SKM-1 (cell line): ENCODE data around the gene CLK4.
A peak's percentile ranks its signal among the peaks of the same experiment; 100 is the strongest.

Experiments
- DNase-seq: peaks from one replicate; lab custom pipeline; 2025; ENCODE audit not compliant: unreplicated experiment; lab: John Stamatoyannopoulos, UW

The CLK4 gene

DNA sequence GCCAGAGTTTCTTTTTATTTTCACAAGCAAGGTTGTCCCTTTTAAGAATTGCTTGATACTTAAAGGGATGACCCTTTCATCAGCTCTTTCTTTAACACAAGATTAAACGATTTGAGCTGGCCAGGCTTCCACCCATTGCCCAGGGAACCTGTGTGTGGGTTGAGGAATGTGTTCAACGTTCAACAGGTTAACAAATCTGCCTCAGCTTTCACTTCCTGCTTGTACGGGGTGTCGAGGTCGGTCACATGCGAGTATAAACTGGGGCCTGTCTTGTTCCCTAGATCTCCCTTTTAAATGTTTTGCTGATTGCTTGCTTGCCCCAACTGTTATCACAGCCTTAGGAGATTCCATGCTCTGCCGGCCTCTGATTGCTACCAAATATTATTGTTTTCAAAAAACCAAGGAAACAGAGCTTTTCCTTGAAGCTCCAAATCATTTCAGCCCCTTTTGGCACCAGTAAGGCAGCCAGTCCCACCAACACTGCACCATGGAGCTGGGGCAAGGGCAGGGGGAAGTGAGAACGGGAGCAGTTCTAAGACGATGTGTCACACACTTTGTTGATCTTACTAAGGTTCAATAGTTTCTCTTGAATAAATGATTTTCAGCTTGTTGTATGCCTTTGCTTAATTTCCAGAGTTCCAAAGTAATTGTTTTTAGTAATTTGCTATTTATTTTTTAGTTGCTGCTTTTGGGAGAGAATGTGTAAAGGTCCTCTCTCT is 10.7 kb upstream of the CLK4 start:
- DNase-seq = no peak

DNA sequence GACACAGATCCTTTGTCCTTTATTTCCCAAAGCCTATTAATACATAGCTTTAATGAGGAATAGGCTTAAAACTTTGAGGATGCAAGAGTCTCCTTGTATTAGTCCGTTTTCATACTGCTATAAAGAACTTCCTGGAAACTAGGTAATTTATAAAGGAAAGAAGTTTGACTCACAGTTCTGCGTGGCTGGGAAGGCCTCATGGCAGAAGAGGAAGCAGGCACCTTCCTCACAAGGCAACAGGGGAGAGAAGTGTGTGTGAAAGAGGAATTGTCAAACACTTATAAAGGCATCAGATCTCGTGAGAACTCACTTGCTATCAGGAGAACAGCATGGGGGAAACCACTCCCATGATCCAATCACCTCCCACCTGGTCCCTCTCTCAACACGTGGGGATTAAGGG is 5.4 kb upstream of the CLK4 start:
- DNase-seq = peak; percentile 29

DNA sequence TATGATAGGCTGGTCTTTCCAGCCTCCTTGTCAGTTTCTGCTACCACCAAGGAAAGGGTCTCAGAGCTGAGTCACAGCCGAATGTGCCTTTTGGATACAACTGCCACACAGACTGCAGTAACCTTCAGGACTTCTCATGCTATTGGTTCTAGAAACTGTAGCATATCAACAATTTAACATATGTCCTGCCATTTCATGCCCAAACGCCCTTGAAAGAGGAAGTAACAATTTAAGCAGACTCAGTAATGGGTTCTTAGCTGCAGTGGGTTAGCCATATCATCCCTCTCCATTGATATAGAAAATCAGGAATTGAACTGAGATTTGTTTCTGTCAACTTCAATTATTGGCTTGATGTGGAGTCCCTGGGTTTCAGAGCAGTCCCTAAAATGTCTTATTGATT is 4.1 kb upstream of the CLK4 start:
- DNase-seq = no peak

DNA sequence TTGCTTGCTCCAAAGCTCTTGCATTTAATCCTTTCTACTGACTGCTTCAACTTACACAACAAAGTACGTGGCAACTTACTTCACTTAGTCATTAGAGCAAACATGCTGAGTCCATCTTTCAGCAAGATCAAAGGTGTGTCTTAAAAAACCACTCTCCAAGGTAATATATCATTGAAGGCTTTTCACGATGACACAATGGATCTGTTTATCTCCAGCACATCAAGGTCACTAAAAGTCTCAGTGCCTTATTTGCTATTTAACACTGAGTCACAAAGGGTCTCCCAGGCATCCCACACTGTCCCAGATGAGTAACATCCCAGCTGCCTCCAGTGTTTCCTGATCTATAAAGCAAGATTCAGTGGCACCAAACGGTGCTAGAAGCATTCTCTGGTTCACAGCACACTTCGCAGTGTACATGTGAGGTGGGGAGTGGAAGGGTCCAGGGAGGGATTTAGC is 3.7 kb upstream of the CLK4 start:
- DNase-seq = no peak

DNA sequence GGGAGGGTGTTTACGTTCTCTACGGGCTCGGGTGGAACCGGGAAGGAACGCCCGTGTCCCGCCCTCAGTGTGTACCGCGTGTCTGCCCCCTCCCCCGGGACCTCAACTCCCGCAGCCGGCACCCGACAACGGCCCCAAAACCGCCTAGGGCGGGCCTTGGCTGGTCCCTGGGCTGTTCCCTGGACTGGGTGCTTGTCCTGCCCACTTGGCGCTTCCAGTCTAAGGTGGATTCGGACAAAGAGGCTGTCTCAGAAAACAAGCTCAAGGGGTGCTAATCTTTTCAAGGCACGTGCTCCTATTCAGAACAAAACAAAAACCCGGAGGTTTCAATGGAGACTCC is 379 bp upstream of the CLK4 start:
- DNase-seq = no peak

DNA sequence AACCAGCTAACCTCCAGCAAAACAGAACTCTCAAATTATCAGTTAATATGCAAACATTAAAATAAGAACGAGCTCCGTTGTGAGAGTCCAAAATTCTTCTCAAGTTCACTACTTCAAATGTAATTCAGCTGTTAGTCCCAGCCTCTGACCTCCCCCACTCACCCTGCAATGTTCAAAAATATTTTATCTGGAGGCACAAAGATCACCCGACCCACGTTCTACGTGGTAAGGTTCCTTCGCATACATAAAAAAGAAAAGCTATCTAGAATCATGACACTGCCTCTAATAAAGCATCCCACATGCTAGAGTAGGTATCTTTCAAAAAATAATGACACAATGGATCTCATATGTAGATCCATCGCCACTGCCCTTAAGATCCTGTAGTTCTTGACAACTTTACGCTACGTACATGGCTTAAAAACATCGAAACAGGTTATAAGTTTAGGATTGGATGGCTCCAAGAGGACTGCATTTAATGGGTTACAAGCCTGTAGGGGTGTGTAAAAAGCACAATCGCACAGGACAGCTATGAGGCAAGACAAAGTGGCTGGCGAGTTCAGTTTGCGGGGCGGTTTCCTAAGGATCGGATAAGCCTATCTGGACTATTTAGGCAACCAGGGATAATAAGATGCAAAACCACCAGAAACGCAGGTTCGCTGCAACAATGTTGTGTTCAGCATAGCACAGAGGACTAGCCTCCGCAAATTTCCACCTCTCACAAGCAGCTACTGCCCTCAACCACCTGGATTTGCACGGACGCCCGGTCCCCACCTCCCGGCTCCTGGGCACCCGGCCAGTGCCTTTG is 969 bp downstream of the CLK4 start:
- DNase-seq = no peak

DNA sequence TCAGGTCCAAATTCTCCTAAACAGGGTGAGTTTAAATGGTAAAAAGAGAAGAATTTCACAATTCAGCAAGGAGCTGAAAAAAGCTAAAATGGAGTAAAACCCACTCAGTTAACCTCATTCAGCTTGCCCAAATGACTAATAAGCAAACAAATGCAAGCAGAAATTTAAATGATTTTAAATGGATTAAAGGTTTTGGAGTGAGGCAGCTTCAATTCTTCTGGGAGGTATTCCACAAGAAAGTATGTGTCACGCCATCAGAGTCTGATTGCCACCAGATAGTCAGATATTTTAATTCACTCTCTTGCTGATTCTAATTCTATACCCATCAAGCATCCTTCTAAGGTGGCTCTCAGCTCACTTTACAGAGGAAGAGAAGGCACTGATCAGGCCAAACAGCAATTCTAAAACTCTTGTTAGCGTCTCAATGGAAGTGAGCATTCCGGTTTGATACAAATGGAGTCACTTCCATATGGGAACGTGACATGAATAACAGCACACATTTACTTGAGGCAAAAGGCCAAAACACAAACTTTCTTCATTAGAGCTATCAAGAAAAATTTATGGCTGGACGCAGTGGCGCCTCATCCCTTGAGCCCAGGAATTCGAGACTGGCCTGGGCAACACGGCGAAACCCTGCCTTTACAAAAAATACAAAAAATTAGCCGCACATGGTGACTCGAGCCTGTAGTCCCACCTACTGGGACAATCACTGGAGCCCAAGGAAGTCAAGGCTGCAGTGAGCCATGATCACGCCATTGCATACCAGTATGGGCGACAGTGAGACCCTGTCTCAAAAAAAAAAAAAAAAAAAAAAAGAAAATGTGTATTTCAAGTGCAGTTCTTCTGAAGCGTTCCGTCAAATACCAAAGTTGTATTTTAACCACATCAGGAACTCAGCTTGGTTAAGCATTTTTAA is 2.0 kb downstream of the CLK4 start:
- DNase-seq = no peak

DNA sequence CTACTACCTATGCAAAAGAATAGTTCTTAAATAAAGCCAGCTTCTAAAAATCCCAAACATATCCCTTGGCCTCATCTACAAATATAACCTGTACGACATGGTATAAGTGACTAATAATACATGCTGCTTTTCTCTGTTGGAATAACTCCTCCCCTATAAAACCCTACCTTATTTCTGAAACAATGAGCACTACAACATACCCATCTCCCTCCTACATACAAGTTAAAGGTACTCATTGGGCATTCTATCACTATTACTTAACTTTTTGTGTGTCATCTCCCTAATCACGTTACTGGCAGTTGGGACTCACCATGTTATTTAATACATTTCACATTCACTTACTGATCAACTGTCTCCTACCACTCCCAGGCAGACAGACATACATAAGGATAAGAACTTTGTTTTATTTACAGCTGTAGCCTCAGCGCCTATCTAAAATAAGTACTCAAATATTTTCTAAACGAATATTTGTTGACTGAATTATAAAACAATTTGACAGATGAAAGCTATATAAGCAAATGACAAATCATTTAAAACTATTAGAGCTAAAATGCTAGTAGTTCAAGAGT is 4.1 kb downstream of the CLK4 start:
- DNase-seq = no peak

DNA sequence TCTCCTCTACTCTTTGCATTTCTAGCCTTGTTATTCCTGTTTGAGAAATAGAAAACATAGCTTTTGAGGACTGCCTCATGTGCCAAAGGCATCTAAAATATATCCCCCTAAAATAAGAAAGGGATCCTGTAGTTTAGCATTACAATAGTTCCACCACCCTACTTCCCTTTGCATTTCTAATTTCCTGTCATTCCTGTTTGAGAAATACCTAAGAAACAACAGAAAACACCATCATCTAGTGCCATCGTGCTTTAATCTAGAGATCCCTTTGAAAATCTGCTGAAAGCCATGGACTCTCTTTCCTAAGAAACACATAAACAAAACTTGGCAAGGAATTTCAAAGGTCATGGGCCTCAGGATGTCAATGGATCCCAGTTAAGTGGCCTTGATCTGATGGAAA is 7.5 kb downstream of the CLK4 start:
- no peak for DNase-seq

DNA sequence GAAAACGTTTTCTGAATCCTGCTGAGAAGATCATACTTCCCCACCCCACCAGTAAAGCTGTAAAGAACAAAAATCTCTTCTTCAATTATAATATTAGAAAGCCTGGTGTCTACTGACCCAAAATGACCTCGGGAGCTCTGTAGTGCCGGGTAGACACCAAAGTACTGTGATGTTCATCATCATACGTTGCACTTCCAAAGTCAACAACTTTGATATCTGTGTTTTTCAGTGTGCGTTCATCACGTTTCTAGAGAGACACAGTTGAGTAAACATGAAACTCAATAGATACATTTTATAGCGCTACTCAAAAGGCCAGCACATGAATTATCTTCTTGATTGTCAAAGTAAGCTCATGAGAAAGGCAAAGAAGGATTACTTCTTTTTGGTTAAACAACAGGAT is 14.6 kb downstream of the CLK4 start:
- DNase-seq = no peak

DNA sequence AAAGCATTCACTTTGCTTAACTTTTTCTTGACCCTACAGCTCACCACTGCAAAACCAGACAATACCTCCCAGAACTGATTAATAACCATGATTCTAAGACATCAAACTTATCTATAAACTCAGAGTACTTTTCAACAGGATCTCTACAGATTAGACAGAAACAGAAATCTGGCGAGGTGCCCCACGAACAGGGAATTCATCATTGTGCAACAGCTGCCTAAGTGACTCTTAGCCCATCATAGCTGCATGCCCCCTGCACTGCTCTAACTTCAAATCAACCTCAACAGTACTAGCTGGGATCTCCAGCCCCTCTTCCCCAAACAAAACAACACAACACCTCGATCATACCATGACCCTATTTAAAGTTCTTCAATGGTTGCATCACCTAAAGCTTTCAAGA is 20.6 kb downstream of the CLK4 start:
- no peak for DNase-seq

DNA sequence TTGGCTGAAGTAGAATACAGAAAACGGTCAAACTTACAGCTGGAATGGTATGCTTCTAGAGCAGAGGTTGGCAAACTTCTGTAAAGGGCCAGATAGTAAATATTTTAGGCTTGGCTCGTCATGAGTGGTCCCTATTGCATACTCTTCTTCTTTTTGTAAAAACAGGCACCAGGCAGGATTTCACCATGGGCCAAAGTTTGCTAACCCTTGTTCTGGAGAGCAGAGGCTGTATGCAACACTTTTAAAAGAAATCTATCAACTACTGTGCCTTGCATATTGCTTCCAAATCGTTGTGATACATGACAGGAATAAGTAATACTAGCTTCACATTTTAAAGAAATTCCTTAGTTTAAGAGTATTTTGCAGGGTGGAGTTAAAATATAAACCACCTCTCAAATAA is 21.1 kb downstream of the CLK4 start:
- DNase-seq = no peak

DNA sequence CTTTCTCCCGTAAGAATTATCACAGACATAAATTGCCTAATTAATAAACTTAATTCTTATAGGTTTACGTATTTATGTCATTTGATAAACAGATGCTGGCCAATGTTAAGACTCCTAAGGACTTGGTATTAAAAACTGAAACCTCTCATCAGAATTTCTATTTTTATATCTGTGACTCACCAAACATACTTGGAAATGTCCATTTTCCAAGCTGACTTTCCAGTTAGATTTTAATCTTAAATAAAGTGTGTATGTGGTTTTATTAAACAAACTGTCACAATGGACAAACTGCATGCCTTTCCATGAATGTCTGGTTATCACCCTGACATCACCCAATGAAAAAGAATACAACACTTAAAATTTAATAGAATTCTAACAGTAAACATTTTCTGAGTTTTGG is 24.1 kb downstream of the CLK4 start:
- no peak for DNase-seq

DNA sequence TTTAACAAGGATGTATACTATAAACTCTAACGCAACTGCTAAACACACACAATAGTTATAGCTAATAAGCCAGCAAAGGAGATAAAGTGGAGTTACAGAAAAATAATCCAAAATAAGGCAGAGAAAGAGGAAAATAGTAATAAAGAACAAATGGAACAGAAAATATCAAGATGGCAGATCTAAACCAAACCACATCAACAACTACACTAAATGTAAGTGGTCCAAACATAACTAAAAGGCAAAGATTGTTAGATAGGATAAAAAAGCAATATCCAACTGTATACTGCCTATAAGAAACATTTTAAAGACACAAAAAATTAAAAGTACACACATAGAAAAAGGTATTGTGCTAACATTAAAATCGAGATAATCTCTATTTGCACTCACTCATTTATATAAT is 31.1 kb downstream of the CLK4 start:
- no peak for DNase-seq

DNA sequence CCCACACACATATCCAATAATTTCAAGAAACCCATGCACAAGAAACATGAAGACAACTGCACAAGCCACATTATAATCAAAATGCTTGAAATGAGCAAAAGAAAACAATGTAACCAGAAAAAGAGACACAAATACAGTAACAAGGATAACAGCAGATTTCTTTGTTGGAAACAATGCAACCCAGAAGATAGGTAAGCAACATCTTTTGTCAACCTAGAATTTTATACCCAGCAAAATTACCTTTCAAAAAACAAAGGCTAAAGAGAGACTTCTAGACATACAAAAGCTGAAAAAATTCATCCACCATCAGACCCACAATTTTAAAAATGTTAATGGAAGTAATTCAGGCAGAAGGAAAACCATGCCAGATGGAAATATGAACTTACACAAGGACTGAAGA is 31.7 kb downstream of the CLK4 start:
- DNase-seq = no peak

DNA sequence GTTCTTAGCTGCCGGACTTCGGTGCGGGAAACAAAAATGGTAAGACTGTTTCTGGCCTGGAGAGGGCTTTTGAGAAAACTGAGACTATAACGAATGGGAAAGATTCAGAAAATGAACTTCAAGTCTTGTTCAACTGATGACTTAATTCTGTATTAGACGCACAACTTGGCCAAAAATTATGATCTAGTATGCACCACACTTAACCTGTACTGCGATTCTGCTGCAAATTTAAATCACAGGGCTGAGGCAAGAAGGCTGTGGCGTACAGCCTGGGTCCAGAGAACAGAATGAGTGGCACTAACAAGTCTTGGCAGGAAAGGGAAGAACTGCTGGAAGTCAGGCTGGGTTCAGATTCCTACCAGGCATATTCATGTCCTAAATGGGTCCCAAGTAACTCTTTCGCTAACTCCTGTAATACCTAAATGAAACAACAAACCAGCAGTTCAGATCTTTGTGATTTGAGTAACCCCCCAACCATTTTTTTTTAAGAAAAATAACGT is 35.9 kb downstream of the CLK4 start:
- DNase-seq = no peak

DNA sequence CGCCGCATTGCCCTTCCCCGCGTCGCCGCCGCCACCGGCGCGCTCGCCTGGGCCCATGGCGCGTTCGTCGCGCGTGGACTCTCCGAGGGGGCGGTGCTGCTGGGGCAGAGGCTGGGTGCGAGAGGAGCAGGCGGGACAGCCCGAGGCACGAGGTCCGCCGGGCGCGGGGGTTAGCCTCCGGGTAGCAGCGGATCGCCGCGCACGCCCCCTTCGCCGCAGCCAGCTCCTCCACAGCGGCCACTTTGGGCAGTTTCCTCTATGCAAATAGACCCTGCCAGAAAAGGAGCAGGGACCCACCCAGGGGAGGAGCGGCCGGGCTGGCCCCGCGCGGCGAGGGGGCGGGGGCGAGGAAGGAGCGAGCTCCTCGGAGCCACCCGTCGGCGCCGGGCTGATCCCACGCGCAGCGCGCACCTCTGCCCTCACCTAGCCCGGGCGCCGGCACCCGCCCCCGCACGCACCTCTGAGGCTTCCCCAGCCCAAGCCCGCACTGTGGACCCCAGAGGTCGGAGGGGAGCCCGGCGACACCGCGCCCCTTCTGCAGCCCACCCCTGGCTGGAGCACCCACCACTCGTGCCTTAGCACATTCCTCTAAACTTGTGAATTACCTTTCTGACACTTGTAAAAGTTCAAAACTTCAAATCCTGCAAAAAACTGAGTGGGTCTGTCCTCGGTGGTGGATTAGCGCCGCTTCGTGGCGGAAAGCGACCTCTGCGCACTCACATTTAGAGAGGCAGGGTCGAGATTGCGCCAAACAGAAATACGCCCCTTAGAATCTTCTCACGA is 36.5 kb downstream of the CLK4 start, which contains the start of gene COL23A1:
COL23A1 (minus strand) TSS at position 253 of the 783 bp plus-strand sequence.
- peak; percentile 12 for DNase-seq

DNA sequence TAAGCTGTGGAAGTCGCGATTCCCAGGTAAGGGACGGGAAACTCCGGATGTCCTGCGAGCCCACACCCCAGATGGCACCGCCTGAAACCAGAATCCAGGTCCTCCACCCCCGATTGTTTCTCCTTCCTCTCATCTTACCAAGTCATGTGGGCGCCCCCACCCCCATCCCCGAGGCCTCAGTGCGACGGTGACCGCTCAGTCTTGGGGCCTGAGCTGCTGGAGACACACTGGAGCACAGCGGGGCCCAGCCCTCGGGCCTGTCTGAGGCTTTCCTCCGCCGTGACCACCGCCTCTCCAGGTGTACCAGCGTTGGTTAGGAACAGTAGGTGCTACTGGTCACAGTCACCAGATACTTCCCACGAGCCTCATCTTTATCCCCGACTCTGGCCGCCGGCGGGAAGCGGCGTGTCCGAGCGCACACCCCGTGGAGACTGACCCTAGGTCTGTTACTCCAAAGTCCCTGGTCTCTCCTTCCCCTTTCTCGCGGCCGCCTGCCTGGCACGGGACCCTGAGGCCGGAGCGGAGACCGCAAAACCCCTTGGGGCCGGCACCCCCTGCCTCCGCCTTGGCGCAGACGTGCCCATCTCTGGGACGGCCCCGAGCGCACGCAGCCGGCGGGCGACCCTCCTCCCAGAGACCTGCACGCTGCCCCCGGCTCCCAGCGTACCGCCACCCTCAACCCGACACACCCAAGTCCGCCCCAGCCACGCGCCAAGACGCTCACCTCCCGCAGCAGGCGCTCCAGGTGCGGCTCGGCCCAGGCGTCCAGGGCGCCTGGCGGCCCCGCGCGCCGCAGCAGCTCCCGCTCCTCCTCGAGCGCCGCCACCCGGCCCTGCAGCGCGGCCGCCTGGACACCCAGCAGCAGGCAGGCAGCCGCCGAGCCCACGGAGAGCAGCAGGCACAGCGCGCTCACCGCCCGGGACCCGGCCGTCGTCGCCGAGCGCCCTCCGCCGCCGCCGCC is 37.4 kb downstream of the CLK4 start:
- peak; percentile 43 for DNase-seq

DNA sequence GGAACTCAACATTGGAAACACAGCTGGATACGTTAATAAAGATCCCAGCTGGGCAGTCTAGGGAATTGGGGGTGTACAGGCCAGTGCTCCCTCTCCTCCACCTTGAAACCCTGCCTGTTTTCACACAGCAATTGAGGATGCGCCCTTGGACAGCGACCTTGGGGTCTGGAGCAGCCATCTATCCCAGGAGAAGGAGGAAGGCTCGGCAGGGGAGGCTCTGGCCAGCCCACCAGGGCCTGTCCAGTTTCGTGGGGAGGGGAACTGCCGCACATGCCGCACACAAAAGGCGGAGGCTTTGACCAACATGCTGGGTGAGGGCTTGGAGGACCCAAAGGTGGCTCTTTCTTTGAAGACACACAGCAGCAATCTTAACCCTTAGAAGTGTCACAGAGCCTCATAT is 38.1 kb downstream of the CLK4 start:
- no peak for DNase-seq
